HG03060 (cell line): Measurements from ENCODE around the gene HENMT1.
"Not testable (repeated sequence)": the region's sequence is repeated elsewhere in the genome, so short reads cannot be mapped to it uniquely, and the experiment has no call there.

Source experiments
- ATAC-seq: cut with Tn5 transposase; IDR thresholded peaks from one replicate; pipeline ENCODE4 v1.9.1; 2021; ENCODE audit warnings: low read depth, moderate number of reproducible peaks; ENCODE audit not compliant: unreplicated experiment

HENMT1 gene

DNA sequence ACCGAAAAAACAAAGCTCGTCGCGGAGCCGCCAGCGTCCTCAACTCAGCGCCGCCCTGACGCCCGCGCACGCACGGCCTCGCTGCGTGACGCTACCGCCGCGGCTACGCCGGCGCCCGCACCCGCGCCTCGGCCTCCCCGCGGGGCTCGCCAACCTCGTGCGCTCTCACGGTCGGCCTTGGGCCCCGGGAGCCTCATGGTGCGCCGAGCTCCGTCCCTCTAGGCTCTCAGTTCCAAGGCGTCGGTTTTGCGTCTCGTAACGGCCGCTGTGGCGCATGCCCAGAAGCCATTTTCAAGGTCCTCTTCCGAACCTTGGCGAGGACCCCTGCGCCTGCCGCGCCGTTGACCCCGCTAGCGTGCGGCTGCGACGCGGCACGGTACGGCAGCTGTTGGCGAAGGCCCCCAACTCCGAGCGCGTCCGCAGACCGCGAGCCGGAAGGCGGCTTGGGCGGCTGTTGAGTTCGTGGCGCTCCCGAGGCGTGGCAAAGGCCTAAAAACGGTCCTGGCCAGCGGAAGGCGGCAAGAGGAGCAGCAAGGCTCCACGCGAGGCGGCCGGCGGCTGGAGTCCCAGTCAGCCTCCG lies at the start of gene HENMT1:
Gene HENMT1 (minus strand): TSS at position 64 of the 580 bp plus-strand sequence. CDS start 1,209 bp downstream, outside the sequence.
- peak; percentile 48 for ATAC-seq

DNA sequence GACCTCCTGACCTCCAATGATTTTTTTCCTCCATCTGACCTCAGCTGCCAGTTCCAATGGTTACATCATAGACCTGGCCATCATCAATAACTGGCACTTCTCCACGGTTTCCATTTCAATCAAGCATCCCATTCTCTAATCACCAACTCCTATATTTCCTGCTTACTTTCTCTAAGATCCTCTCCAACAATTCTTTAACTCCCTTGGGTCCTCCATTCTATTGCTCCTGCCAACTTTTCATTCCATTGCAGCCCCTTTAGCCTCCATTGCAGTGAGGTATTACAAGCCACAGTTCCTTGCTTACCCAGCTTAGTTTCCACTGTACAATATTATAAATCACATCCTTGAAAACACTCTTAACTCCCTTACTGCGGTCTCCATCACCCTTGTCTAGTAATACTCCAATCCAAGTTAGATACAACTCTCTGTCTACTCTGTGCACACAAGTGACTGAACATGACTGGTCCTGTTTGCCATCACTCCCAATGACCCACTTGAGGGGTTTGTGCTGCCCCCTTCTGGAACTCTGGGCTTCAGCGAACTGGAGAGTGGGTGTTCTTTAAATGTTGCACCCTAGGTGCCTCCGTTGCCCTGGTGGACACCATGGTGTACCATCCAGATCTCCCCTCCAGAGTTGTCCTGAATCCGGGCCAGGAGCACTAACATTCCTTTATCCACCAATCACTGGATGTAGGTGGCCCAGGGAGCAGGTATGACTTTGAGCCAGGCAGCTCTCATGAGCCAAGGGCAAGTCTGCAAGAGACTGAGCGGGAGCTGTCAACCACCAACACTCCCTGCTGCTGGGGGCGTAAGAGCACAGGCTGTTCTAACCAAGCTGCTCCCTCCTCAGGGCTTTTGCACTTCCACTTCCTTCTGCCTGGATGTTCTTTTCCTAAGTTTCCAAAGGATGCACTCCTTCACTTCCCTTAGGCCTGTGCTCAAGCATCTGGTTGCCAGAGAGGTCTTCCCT lies 48.1 kb upstream of the HENMT1 start:
- ATAC-seq: no peak

DNA sequence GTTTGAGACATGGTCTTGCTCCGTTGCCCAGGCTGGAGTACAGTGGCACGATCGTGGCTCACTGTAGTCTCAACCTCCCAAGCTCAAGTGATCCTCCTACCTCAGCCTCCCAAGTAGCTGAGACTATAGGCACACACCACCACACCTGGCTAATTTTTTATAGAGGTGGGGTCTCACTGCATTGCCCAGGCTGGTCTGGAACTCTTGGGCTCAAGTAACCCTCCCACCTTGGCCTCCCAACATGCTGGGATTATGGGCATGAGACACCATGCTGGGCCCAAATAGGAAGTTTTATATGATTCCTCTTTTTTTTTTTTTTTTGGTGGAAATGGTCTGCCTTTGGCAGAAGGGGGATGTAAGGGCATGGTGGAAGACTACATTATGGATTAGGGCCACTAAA lies 45.8 kb upstream of the HENMT1 start:
- ATAC-seq: no peak

GRCh38 chr1:108704496-108704895 lies 43.6 kb upstream of the HENMT1 start:
- no peak for ATAC-seq

DNA sequence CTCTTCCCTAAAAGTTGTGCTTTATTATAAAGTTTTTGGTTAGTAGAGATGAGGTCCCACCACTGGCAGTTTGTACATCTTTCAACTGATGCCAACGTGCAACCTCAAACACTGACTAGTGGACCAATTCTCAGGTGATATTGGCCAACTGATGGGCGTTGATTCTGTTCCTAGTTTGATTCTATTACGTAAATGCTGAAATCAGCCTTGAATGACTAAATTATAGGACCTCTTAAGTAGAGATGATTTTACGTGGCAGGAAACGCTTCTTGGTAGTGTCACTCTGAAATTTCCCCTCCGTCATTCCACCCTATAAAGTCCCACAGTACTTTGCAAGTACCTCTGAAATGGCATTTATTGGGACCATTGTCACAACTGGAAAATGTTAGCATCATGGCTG lies 43.0 kb upstream of the HENMT1 start:
- no peak for ATAC-seq

DNA sequence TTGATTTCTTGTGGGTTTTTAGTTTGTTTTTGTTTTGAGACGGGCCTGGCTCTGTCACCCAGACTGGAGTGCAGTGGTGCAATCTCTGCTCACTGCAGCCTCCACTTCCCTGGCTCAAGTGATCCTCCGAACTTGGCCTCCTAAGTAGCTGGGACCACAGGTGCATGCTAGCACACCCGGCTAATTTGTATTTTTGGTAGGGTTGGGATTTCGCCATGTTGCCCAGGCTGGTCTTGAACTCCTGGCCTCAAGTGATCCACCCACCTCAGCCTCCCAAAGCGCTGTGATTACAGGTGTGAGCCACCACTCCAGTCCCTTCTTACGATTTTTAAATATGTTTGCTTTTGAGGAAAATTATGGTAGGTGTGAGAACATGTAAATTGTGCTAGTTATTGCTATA lies 41.2 kb upstream of the HENMT1 start:
- not testable (repeated sequence) for ATAC-seq

DNA sequence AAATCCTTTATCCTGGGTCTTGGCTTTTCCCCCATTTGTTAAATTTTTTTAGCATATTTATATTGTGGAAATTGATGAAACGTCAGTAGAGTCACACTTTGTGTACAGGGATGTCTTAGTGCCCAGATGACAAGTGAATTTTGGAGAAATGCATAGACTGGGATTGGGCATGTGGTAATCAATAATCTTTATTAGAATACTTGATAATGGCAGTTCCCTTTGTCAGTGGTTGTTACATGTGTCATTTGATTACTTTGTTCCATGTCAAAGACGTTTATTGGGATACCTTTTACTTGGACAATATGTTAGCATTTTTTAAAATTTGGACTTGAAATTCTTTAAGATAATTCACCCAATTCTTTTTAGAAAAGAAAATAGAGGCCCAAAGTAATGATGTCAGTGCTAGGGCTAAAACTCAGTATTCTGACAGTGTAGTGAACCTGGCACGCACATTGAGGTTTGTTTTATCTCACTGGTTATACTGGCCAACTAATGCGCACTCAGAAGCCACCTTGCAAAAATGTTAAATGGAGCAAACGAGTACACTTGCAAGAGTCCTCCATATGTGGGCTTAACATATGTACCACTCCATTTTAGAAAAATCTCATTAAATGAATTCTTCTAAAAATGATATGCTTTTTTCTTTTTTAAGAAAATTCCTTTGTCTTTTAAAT lies 40.4 kb upstream of the HENMT1 start:
- no peak for ATAC-seq

- ATAC-seq: no peak
Measured at GRCh38 chr1:108699375-108700332, 38.8 kb upstream of the HENMT1 start.

DNA sequence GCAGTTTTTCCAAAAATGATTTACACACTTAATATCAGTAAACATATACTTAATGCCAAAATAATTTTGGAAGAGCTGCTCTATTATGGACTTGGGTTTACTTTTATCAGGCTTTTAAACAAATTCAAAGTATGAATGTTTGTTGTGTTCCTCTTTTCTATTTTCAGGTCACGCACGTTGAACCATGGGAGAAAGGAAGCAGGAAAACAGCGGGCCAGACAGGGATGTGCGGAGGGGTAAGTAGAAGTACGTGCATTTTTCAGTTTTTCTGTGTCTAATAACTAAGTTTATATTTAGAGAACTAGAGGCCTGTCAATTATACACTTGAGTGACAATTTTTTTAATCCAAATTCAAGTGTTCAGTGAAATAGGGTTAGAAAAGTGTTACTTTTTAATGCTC lies 34.6 kb upstream of the HENMT1 start:
- ATAC-seq: no peak

- peak; percentile 39 for ATAC-seq
Measured at GRCh38 chr1:108692724-108693655, 32.1 kb upstream of the HENMT1 start.

DNA sequence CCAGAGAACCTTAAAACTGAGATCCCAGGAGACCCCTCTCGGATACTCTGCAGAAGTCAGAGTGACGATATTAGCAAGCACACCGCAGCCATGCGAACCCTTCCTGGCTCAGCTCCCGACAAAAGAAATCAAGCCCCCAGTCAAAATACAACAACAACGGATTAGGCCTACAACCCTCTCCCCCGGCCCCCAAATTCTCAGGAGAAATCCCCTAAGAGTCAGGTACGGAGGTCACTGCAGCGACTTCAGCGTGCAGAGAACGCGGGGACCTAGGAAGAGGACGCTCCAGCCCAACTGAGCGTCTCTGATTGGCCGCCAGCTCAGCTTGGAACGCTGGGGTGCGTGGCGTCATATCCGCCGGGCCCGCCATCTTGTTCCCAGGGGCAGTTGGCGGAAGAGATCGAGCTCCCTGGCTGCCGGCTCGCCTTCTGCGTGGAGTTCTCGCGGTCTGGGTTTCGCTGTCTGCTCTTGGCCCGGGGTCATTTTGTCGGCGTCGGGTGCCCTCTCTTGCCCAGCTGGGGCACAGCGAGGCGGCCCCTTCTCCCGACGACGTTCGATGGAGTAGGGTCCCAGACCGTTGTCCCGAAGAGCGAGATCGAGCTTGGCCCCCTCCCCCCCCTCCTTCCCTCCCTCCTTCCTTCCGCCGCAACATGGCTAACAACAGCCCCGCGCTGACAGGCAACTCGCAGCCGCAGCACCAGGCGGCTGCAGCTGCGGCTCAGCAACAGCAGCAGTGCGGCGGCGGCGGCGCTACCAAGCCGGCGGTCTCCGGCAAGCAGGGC lies 31.2 kb upstream of the HENMT1 start, which contains the start of gene PRPF38B:
Gene PRPF38B (plus strand): TSS at position 369 of the 782 bp plus-strand sequence. CDS start 282 bp downstream, at position 651.
- peak; percentile 86 for ATAC-seq

GRCh38 chr1:108691128-108691941 lies 30.4 kb upstream of the HENMT1 start:
- no peak for ATAC-seq

DNA sequence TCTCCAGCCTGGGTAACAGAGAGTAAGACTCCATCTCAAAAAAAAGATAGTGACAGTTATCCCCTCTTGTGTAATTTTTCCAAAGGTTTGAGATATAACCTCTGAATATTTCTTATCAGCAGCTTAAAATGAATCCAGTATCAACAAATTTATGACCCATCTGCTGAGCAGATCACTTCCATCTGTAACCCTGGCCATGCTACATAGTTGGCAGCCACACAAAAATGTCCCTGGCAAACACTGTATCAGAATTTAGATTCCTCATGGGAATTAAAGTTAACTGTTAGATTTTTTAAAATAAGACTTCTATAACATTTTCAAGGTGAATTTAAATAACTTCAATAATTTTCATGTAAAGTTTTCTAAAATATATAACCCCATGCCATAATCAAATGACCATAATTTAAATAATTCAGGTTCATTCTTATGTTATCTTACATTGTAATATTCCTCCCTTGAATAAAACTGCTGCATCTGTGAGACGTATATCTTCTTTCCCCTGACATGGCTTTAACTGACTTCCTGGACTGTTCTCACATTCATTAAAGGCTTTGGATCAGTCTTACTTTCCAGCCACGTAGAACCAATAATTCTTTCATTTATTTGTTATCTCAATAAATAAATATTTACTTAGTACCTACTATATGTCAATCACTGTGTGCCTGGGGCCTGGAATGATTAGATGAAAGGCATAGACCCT lies 25.9 kb upstream of the HENMT1 start:
- ATAC-seq: no peak

DNA sequence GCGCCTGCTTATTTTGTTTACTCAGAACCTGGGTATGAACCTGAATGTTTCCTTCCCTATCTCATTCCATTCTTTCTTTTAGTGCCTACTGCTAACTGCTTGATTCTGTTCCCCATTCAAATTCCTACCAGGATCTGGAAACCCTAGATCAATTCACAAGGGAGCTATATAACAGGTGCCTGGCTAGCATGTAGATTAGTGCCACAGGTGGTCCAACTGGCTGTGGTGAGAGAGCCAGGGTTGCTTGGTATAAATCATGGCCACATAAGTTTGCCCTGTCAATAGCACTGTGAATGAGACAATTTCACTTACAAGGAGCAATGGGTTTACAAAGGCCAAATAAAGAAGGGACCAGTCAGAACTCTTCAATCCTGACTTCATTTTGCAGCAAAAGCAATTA lies 24.6 kb upstream of the HENMT1 start:
- ATAC-seq: no peak

- ATAC-seq: not testable (repeated sequence)
Measured at GRCh38 chr1:108681701-108682100, 20.8 kb upstream of the HENMT1 start.

- no peak for ATAC-seq
Measured at GRCh38 chr1:108679586-108680213, 18.8 kb upstream of the HENMT1 start.
